ENCODE data around the gene AMFR.

The AMFR gene

GRCh38 chr16:56450986-56451752, 25.8 kb upstream of the AMFR start, which contains the start of the genes NUDT21 and OGFOD1 (continued):
- TF ChIP-seq ZNF626 (tag by site-specific recombination; IDR thresholded peaks at IDR 0.05) (no peak), ZNF248 (tag by site-specific recombination; IDR thresholded peaks at IDR 0.05) (no peak), ZBTB7A (tag by site-specific recombination; IDR thresholded peaks at IDR 0.05; ENCODE audit: low read depth) (peak; percentile 81), ZNF354C (tag by site-specific recombination; IDR thresholded peaks at IDR 0.05; ENCODE audit: borderline replicate concordance, low read depth) (no peak), ZNF548 (tag by site-specific recombination; IDR thresholded peaks at IDR 0.05) (no peak), ZNF76 (tag by site-specific recombination; IDR thresholded peaks at IDR 0.05; ENCODE audit: borderline replicate concordance, low read depth) (peak; percentile 48; the same call in 1 of the 2 replicates), HOXA7 (CRISPR knock-in tag; IDR thresholded peaks at IDR 0.05; ENCODE audit: borderline replicate concordance) (no peak), ZNF24 (tag by site-specific recombination; IDR thresholded peaks at IDR 0.05) (0 out of 2 replicates have a peak, but pooled peaks have one; percentile 23), ZFP69B (tag by site-specific recombination; IDR thresholded peaks at IDR 0.05) (peak; percentile 36), ZNF692 (tag by site-specific recombination; IDR thresholded peaks at IDR 0.05) (peak; percentile 87), ZNF18 (tag by site-specific recombination; IDR thresholded peaks at IDR 0.05) (no peak), ZNF404 (tag by site-specific recombination; IDR thresholded peaks at IDR 0.05) (no peak), KLF9 (tag by site-specific recombination; IDR thresholded peaks at IDR 0.05; ENCODE audit: low read depth) (peak; percentile 59), ZNF785 (tag by site-specific recombination; IDR thresholded peaks at IDR 0.05) (no peak), ZXDB (tag by site-specific recombination; IDR thresholded peaks at IDR 0.05) (0 out of 2 replicates have a peak, but pooled peaks have one; percentile 8), ZBTB17 (tag by site-specific recombination; IDR thresholded peaks at IDR 0.05) (peak; percentile 81), ZBTB11 (tag by site-specific recombination; conservative IDR thresholded peaks at IDR 0.05; ENCODE audit: low read depth) (peak; percentile 78), ZNF10 (tag by site-specific recombination; IDR thresholded peaks at IDR 0.05) (0 out of 2 replicates have a peak, but pooled peaks have one; percentile 40), REST (tag by site-specific recombination; IDR thresholded peaks at IDR 0.05) (no peak), ZNF175 (tag by site-specific recombination; IDR thresholded peaks at IDR 0.05) (no peak), ZFP3 (tag by site-specific recombination; IDR thresholded peaks at IDR 0.05; ENCODE audit: low read depth) (no peak), SP3 (tag by site-specific recombination; IDR thresholded peaks at IDR 0.05) (peak; percentile 85), ZNF155 (tag by site-specific recombination; IDR thresholded peaks at IDR 0.05) (no peak), SCRT2 (tag by site-specific recombination; IDR thresholded peaks at IDR 0.05) (peak; percentile 99), ZFP41 (tag by site-specific recombination; IDR thresholded peaks at IDR 0.05; ENCODE audit: borderline replicate concordance) (no peak), SP2 (tag by site-specific recombination; IDR thresholded peaks at IDR 0.05) (peak; percentile 97), ZIC2 (tag by site-specific recombination; IDR thresholded peaks at IDR 0.05) (no peak), IKZF3 (tag by site-specific recombination; IDR thresholded peaks at IDR 0.05) (peak; percentile 22; the same call in 1 of the 2 replicates), ZNF426 (tag by site-specific recombination; IDR thresholded peaks at IDR 0.05) (no peak), ZNF19 (tag by site-specific recombination; IDR thresholded peaks at IDR 0.05; ENCODE audit: low read depth) (no peak), ZNF48 (tag by site-specific recombination; IDR thresholded peaks at IDR 0.05) (no peak)
